SK-N-SH (cell line): ENCODE data around the gene PRKN. TPM values are rescaled to one million over a fixed set of nuclear protein-coding genes. Genes with fewer than 3 reads are reported as not detected.

Experiments used
- CTCF ChIA-PET: fragments of 300-600, 350-600 bp; formaldehyde crosslinking; extraction: SDS; loops from one replicate; lab custom pipeline; 2021; lab: Yijun Ruan, JAX
- POLR2A ChIA-PET: fragments of 350-600 bp; sonication (Branson Sonifier 250); formaldehyde crosslinking; extraction: SDS; loops from one replicate; lab custom pipeline; 2020; ENCODE audit warnings: antibody characterized with exemption, inconsistent platforms; lab: Yijun Ruan, JAX
- DNase-seq: peaks from one replicate; pipeline ENCODE4 v3.0.0; 2012
- H2AFZ ChIP-seq: fragments of 200-600 bp; sonication (generic); 2 replicates; pipeline ENCODE4 v1.8.1; 2016; ENCODE audit warnings: antibody characterized with exemption, mild to moderate bottlenecking, low read depth
- H3F3A ChIP-seq: fragments of 200-600 bp; sonication (generic); replicated peaks from 2 replicates; pipeline ENCODE3; 2016; ENCODE audit warnings: antibody characterized with exemption, mild to moderate bottlenecking; ENCODE audit not compliant: insufficient read depth
- H3K27ac ChIP-seq, 2 experiments: fragments of 200-500 bp in 1 of 2; fragments of 200-600 bp in 1 of 2; sonication (Bioruptor generic) in 1 of 2; sonication (generic), shearing (Covaris generic) in 1 of 2; 2 replicates each; pipeline versions ENCODE4 v1.5.1 to v1.6.1; 2014 to 2016; ENCODE audit warnings: low read depth in 2 of 2, inconsistent platforms in 1 of 2, low read length in 1 of 2, mild to moderate bottlenecking in 1 of 2, mixed read lengths in 1 of 2
- H3K27me3 ChIP-seq: fragments of 200-600 bp; sonication (generic), shearing (Covaris generic); 2 replicates; pipeline ENCODE4 v1.6.1; 2016; ENCODE audit warnings: mixed run types; ENCODE audit not compliant: insufficient read depth
- H3K36me3 ChIP-seq, 2 experiments: fragments of 200-500 bp in 1 of 2; fragments of 200-600 bp in 1 of 2; sonication (Bioruptor generic) in 1 of 2; sonication (generic) in 1 of 2; replicated peaks in 1 of 2; 2 replicates each; pipeline versions ENCODE3 to v1.5.1; 2014 to 2016; ENCODE audit warnings: low read length in 1 of 2, mild to moderate bottlenecking in 1 of 2; ENCODE audit not compliant: insufficient read depth in 2 of 2, control insufficient read depth in 1 of 2
- H3K4me1 ChIP-seq, 2 experiments: fragments of 200-500 bp in 1 of 2; fragments of 200-600 bp in 1 of 2; sonication (Bioruptor generic) in 1 of 2; sonication (generic), shearing (Covaris generic) in 1 of 2; 2 replicates each; pipeline versions ENCODE4 v1.5.1 to v1.6.1; 2014 to 2016; ENCODE audit warnings: low read depth in 1 of 2, low read length in 1 of 2, mixed run types in 1 of 2; ENCODE audit not compliant: insufficient read depth in 2 of 2, control insufficient read depth in 1 of 2
- H3K4me2 ChIP-seq: fragments of 200-600 bp; sonication (generic), shearing (Covaris generic); 2 replicates; pipeline ENCODE4 v1.6.1; 2017; ENCODE audit warnings: mixed run types
- H3K4me3 ChIP-seq, 2 experiments: fragments of 200-500 bp in 1 of 2; fragments of 200-600 bp in 1 of 2; sonication (Bioruptor generic) in 1 of 2; sonication (generic), shearing (Covaris generic) in 1 of 2; 2 replicates each; pipeline versions ENCODE4 v1.5.1 to v1.8.1; 2014 to 2016; ENCODE audit warnings: low read depth in 2 of 2, inconsistent platforms in 1 of 2, low read length in 1 of 2, mild to moderate bottlenecking in 1 of 2, mixed read lengths in 1 of 2, moderate library complexity in 1 of 2
- H3K79me2 ChIP-seq: fragments of 200-600 bp; sonication (generic); 2 replicates; pipeline ENCODE4 v1.8.1; 2017; ENCODE audit warnings: mild to moderate bottlenecking; ENCODE audit not compliant: insufficient read depth
- H3K9ac ChIP-seq: fragments of 200-600 bp; sonication (generic); 2 replicates; pipeline ENCODE4 v1.6.1; 2017; ENCODE audit warnings: mixed run types
- H3K9me2 ChIP-seq: fragments of 200-600 bp; sonication (generic); 2 replicates; pipeline ENCODE4 v1.6.1; 2017; ENCODE audit warnings: mixed run types
- H3K9me3 ChIP-seq: fragments of 200-600 bp; sonication (generic); 2 replicates; pipeline ENCODE4 v1.6.1; 2017; ENCODE audit warnings: mixed run types, mild to moderate bottlenecking, moderate library complexity
- H4K20me1 ChIP-seq: fragments of 200-600 bp; sonication (generic); 2 replicates; pipeline ENCODE4 v1.6.1; 2017; ENCODE audit warnings: mild to moderate bottlenecking, mixed run types; ENCODE audit not compliant: insufficient read depth
- FOSL2 ChIP-seq: IDR thresholded peaks from 2 replicates; pipeline ENCODE4 v1.4.0; 2012; ENCODE audit warnings: low read depth, mild to moderate bottlenecking, moderate library complexity, borderline replicate concordance
- NFIC ChIP-seq: IDR thresholded peaks from 2 replicates; pipeline ENCODE4 v1.4.0; 2012; ENCODE audit warnings: borderline replicate concordance
- POLR2AphosphoS5 ChIP-seq: IDR thresholded peaks from 2 replicates; pipeline ENCODE4 v1.6.1; 2012; ENCODE audit warnings: low read depth, low read length
- RAD21 ChIP-seq: IDR thresholded peaks from 2 replicates; pipeline ENCODE4 v1.6.1; 2012; ENCODE audit warnings: mild to moderate bottlenecking, low read length
- RFX5 ChIP-seq: IDR thresholded peaks from 2 replicates; pipeline ENCODE4 v1.6.1; 2012; ENCODE audit warnings: mild to moderate bottlenecking, improper control_type of control experiment, low read length
- SMC3 ChIP-seq: IDR thresholded peaks from 2 replicates; pipeline ENCODE4 v1.6.1; 2012; ENCODE audit warnings: low read depth, low read length, improper control_type of control experiment
- TEAD4 ChIP-seq: IDR thresholded peaks from 2 replicates; pipeline ENCODE4 v1.4.0; 2012; ENCODE audit warnings: mild to moderate bottlenecking, borderline replicate concordance; ENCODE audit not compliant: insufficient read depth
- WGBS: methylation state at CpG from one replicate; pipeline ENCODE4 v1.1.6; 2017; ENCODE audit warnings: low lambda C conversion rate; 5-methylcytosine and 5-hydroxymethylcytosine counted together
- polyA plus RNA-seq, 3 experiments: library from polyadenylated mRNA; depleted of rRNA; stranded (reverse); fragments of >200 nt; gene quantifications; 2 replicates each; pipeline ENCODE4 v1.2.3, GENCODE V29; 2012
- TF ChIP-seq, protein P1 (sequence below): fragments of 200-600 bp; sonication (generic); IDR thresholded peaks from 2 replicates; pipeline ENCODE4 v1.6.1; 2017; ENCODE audit warnings: antibody characterized with exemption, mild to moderate bottlenecking, moderate library complexity
- TF ChIP-seq, protein P2 (sequence below): fragments of 150-350 bp; IDR thresholded peaks from 2 replicates; pipeline ENCODE4 v1.6.1; 2016; ENCODE audit warnings: mild to moderate bottlenecking, low read depth, low read length
- TF ChIP-seq, protein P3 (sequence below): IDR thresholded peaks from 2 replicates; pipeline ENCODE4; 2012

Gene PRKN
- polyA plus RNA-seq, 1 of the 3 experiments (the other 2 are of a cell fraction): 0.76 TPM

DNA sequence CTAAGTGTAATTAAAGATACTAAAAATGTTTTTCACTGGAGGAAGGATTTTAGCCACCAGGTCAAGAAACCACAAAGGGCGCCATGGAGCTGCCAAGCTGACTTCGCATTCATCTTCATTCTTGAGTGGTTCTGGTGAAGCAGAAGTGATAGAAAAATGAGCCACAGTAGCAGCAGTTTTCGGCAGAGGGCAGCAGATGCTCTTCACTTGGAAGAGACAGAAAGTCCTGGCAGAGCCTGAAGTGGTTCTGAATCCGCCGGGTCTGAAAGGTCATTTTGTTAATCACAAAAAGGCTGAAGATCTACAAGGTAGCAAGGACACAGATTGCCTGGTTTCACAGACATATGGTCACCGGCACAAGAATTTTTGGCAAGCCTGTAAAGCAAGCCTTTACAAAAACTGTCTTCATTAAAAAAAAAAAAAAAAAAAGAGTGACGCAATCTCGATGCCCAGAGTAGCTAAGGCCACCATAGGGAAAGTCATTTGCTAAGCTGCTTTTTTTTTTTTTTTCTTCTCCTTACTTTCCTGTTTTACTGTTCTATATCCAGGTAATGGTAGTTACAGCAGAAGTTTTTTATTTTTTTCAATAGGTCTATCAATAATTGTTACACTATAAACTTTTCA is 1108.6 kb downstream of the PRKN start:
- Histone ChIP-seq H3K9me2 (no peaks in the 10 kb centered on the region), H4K20me1 (no peaks in the 10 kb centered on the region), H3K36me3 (no peaks in the 10 kb centered on the region), H2AFZ (no peak overlapping the region), H3K9me3 (no peaks in the 10 kb centered on the region), H3K9ac (no peak overlapping the region), H3K4me1 (peaks cover 0 to 10% of the 10 kb centered on the region in 2 experiments; a peak in 2 of 4 replicates), H3K27me3 (no peaks in the 10 kb centered on the region), H3K27ac (no peak overlapping the region), H3K4me2 (peak overlapping the region; percentile 17; the same call in 1 of the 2 replicates), H3K4me3 (no peak overlapping the region), H3F3A (no peaks in the 10 kb centered on the region), H3K79me2 (no peaks in the 10 kb centered on the region)
- WGBS: 26% methylated on average over 8 of the region's 8 CpGs
- CTCF ChIA-PET: interaction anchor here (0.6 to 3.7 kb wide), 26 partner anchors 11 to 1237 kb away, joined by 3 to 21 read pairs (median 4); no protein-coding TSS in a partner anchor
- TF ChIP-seq RFX5 (0 out of 2 replicates have a peak, but pooled peaks have one; percentile 16), FOSL2 (no peak), POLR2AphosphoS5 (no peak), RAD21 (peak; percentile 87), TEAD4 (no peak), SMC3 (peak; percentile 76), NFIC (no peak)
- TF ChIP-seq, protein P1, sequence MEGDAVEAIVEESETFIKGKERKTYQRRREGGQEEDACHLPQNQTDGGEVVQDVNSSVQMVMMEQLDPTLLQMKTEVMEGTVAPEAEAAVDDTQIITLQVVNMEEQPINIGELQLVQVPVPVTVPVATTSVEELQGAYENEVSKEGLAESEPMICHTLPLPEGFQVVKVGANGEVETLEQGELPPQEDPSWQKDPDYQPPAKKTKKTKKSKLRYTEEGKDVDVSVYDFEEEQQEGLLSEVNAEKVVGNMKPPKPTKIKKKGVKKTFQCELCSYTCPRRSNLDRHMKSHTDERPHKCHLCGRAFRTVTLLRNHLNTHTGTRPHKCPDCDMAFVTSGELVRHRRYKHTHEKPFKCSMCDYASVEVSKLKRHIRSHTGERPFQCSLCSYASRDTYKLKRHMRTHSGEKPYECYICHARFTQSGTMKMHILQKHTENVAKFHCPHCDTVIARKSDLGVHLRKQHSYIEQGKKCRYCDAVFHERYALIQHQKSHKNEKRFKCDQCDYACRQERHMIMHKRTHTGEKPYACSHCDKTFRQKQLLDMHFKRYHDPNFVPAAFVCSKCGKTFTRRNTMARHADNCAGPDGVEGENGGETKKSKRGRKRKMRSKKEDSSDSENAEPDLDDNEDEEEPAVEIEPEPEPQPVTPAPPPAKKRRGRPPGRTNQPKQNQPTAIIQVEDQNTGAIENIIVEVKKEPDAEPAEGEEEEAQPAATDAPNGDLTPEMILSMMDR: peak; percentile 63
- POLR2A ChIA-PET: no interaction called here
- peak; percentile 64 for DNase-seq

GRCh38 chr6:161613711-161614110 is 1113.9 kb downstream of the PRKN start:
- TF ChIP-seq, protein P2, sequence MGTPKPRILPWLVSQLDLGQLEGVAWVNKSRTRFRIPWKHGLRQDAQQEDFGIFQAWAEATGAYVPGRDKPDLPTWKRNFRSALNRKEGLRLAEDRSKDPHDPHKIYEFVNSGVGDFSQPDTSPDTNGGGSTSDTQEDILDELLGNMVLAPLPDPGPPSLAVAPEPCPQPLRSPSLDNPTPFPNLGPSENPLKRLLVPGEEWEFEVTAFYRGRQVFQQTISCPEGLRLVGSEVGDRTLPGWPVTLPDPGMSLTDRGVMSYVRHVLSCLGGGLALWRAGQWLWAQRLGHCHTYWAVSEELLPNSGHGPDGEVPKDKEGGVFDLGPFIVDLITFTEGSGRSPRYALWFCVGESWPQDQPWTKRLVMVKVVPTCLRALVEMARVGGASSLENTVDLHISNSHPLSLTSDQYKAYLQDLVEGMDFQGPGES: no peak
- TF ChIP-seq, protein P3, sequence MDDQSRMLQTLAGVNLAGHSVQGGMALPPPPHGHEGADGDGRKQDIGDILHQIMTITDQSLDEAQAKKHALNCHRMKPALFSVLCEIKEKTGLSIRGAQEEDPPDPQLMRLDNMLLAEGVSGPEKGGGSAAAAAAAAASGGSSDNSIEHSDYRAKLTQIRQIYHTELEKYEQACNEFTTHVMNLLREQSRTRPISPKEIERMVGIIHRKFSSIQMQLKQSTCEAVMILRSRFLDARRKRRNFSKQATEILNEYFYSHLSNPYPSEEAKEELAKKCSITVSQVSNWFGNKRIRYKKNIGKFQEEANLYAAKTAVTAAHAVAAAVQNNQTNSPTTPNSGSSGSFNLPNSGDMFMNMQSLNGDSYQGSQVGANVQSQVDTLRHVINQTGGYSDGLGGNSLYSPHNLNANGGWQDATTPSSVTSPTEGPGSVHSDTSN: no peak
- no peaks in the 10 kb centered on the region for H3K9me3 ChIP-seq
- POLR2A ChIA-PET: no interaction called here
- no peaks in the 10 kb centered on the region for H3K79me2 ChIP-seq
- no peaks in the 10 kb centered on the region for H3K9me2 ChIP-seq
- no peaks in the 10 kb centered on the region for H4K20me1 ChIP-seq
- no peaks in the 10 kb centered on the region for H3K27me3 ChIP-seq
- H3K4me3 ChIP-seq: no peak overlapping the region
- H3K4me2 ChIP-seq: no peak overlapping the region
- CTCF ChIA-PET: no interaction called here
- H3K27ac ChIP-seq: no peak overlapping the region
- no peaks in the 10 kb centered on the region for H3K36me3 ChIP-seq
- H2AFZ ChIP-seq: no peak overlapping the region
- 45% methylated on average over 2 of the region's 2 CpGs for WGBS
- no peaks in the 10 kb centered on the region for H3F3A ChIP-seq
- H3K9ac ChIP-seq: no peak overlapping the region
- no peak for DNase-seq
- no peaks in the 10 kb centered on the region for H3K4me1 ChIP-seq
